ENCODE results near the gene SPAG16. TPM values are rescaled to one million over a fixed set of nuclear protein-coding genes. Genes with fewer than 3 reads are reported as not detected.

The SPAG16 gene
- total RNA-seq, 1 donor, result 35.2 TPM

DNA sequence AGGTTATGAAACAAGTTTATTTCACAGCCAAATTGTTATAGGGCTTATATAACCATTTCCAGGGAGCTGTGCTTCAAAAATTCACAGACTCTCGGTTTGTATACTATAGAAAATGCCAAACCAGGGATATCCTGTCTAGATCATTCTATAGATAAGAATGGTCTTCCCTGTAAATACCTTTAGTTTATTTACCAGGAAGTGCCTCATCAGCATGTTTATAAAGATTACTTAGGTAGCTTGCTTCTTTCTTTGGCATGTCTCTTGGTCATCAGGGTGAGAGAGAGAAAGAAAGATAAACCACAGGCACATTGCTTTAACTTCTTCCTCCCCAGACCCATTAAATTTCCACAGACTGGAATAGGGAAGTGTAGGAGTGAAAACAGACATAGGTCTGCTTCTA, 439.4 kb downstream of the SPAG16 start:
- no peak for DNase-seq (ENCODE audit: low read depth)
- no peak overlapping the region for H3K4me3 ChIP-seq (ENCODE audit: low read depth, low read length)
- TF ChIP-seq, protein P1, sequence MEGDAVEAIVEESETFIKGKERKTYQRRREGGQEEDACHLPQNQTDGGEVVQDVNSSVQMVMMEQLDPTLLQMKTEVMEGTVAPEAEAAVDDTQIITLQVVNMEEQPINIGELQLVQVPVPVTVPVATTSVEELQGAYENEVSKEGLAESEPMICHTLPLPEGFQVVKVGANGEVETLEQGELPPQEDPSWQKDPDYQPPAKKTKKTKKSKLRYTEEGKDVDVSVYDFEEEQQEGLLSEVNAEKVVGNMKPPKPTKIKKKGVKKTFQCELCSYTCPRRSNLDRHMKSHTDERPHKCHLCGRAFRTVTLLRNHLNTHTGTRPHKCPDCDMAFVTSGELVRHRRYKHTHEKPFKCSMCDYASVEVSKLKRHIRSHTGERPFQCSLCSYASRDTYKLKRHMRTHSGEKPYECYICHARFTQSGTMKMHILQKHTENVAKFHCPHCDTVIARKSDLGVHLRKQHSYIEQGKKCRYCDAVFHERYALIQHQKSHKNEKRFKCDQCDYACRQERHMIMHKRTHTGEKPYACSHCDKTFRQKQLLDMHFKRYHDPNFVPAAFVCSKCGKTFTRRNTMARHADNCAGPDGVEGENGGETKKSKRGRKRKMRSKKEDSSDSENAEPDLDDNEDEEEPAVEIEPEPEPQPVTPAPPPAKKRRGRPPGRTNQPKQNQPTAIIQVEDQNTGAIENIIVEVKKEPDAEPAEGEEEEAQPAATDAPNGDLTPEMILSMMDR (IDR thresholded peaks at IDR 0.05; ENCODE audit: insufficient read depth, low read length), result no peak

DNA sequence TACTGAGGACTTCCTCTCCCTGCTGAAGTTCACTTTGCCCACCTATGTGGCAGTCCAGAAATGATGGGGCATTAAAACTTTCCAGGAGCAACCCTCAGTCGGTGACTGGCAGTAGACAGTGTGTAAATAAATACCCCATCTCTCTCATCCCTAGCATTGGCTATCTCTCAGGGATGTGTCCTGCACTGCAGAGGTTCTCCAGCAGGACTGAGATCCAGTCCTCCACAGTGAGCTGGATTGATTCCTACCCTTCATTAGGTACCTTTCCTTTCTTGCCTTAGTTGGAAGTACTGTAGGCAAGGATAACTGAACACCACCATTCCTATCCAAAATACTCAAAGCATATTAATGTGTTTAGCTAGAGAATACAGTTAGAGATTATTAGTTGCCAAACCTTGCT, 441.8 kb downstream of the SPAG16 start:
- DNase-seq (ENCODE audit: low read depth), result no peak
- H3K4me3 ChIP-seq (ENCODE audit: low read depth, low read length), result no peak overlapping the region
- TF ChIP-seq, protein P1 (IDR thresholded peaks at IDR 0.05; ENCODE audit: insufficient read depth, low read length), result no peak

DNA sequence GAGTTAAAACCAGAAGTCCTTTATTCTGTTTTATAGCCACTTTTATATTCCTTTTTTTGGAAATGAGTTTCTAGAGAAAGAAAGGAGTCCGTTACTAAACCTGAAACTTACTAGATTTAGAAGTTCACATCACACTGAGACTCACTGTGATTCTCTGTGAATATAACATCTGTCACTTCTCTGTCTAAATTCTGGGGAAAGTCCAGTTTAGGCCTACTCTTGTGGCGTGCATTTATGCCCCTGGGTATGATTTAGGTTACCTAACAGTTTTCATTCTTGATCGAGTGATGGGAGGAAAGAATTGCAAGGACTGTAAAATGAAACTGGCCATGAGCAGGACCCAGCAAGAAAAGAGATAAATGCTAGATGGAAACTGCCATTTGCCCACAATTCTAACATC, 449.6 kb downstream of the SPAG16 start:
- H3K4me3 ChIP-seq (ENCODE audit: low read depth, low read length), result no peak overlapping the region
- DNase-seq (ENCODE audit: low read depth), result no peak
- TF ChIP-seq, protein P1 (IDR thresholded peaks at IDR 0.05; ENCODE audit: insufficient read depth, low read length), result no peak

DNA sequence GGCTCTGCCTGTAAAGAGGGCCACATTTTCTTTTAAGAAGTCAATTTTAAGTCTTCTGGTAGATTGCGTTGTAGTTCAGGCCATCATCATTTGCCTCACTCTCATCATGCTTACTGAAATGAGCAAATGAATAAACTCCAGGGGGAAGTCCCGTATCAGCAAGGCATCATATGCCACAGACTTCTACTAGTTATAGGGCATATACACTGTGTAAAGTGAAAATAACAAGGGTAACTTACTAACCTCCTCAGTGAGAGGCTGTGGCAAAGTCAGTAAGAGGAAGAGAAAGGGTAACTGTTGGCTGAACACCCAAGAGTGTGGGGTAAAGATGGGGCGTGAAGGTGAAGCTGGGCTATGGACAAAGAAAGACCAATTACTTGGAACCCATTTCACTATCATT, 456.2 kb downstream of the SPAG16 start:
- no peak overlapping the region for H3K4me3 ChIP-seq (ENCODE audit: low read depth, low read length)
- TF ChIP-seq, protein P1 (IDR thresholded peaks at IDR 0.05; ENCODE audit: insufficient read depth, low read length), result no peak
- DNase-seq (ENCODE audit: low read depth), result no peak

DNA sequence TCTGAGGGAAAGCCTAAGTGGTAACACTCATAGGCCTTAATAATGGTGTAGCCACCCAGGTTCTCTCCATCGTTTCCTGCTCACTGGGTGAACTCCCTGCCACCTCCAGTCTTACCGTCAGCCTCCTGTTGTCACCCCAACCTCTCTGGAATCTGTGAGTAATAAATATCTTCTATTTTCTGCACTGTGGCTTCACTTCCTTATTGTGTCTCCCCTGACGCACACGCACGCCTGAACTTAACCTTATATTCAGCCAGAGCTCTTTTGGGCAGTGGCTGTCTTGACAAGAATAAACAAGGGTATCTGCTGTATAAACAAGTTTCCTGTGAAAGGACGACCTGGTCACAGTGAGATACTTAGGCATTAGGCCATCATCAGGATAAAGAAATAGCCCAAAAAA, 467.2 kb downstream of the SPAG16 start:
- no peak overlapping the region for H3K4me3 ChIP-seq (ENCODE audit: low read depth, low read length)
- TF ChIP-seq, protein P1 (IDR thresholded peaks at IDR 0.05; ENCODE audit: insufficient read depth, low read length), result no peak
- DNase-seq (ENCODE audit: low read depth), result no peak

DNA sequence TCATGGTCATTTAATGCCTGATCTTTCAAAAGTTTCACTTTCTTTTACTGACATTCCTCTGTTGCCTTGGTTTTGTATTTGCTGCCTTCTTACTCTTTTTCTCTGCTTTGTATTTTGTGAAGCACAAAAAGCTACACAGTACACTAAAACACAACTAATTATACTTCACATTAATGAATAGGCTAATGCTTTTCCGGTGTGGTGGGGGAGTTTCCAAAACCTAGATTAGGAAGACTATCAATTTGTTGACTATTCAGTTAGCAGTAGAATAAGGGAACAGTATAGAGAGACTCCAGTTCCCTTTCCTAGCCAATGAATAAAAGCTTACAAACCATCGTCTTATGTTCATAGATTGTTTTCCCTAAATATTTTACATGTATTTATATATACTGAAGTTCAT, 468.3 kb downstream of the SPAG16 start:
- DNase-seq (ENCODE audit: low read depth), result no peak
- no peak overlapping the region for H3K4me3 ChIP-seq (ENCODE audit: low read depth, low read length)
- TF ChIP-seq, protein P1 (IDR thresholded peaks at IDR 0.05; ENCODE audit: insufficient read depth, low read length), result no peak

DNA sequence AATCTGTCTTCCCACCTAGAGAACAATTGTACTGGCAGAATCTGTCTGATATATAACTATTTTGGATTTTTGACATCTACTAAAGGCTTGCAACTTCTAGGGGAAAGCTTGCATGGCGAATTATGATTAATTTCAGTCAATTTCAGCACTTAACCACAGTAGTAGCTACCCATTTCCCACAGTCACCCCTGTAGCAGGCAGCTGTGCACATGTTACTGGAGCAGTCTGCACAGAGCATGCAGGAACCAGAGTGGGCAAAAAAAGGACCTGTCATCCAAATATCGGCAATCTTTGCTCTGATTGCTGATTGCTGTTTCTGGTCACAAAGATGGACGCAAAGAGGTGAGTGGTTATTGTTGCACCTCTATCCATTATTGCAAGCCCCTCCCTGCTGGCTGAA, 473.3 kb downstream of the SPAG16 start:
- TF ChIP-seq, protein P1 (IDR thresholded peaks at IDR 0.05; ENCODE audit: insufficient read depth, low read length), result no peak
- no peak overlapping the region for H3K4me3 ChIP-seq (ENCODE audit: low read depth, low read length)
- DNase-seq (ENCODE audit: low read depth), result no peak
